D721Med (cell line): ENCODE data around the gene SUMF1.

Experiments
- DNase-seq: peaks from one replicate; pipeline ENCODE4 v3.0.0; 2011; ENCODE audit warnings: low spot score; ENCODE audit not compliant: insufficient read length
- FAIRE-seq: peaks from 2 replicates; lab custom pipeline; 2011; peaks lifted over from hg19 to GRCh38; lab: Jason Lieb, UNC
- CTCF ChIP-seq: IDR thresholded peaks from 2 replicates; pipeline ENCODE4 v1.5.1; 2012; ENCODE audit warnings: mild to moderate bottlenecking, control low read depth; ENCODE audit not compliant: insufficient read depth; ENCODE audit errors: missing control alignments

The SUMF1 gene

GRCh38 chr3:4340411-4341335 lies 126.4 kb downstream of the SUMF1 start:
- no peak for TF ChIP-seq CTCF
- FAIRE-seq: no peak
- no peak for DNase-seq

GRCh38 chr3:4340077-4340410 lies 127.0 kb downstream of the SUMF1 start:
- FAIRE-seq (no peak), DNase-seq (no peak)
- TF ChIP-seq CTCF: no peak

GRCh38 chr3:4338751-4339150 lies 128.3 kb downstream of the SUMF1 start:
- TF ChIP-seq CTCF: no peak
- DNase-seq (no peak), FAIRE-seq (no peak)

GRCh38 chr3:4336850-4337546 lies 130.1 kb downstream of the SUMF1 start:
- FAIRE-seq (no peak), DNase-seq (no peak)
- TF ChIP-seq CTCF: no peak

- FAIRE-seq (no peak), DNase-seq (no peak)
- TF ChIP-seq CTCF: no peak
These were observed 131.1 kb downstream of the SUMF1 start for GRCh38 chr3:4335840-4336562.

- no peak for FAIRE-seq
- TF ChIP-seq CTCF: no peak
- DNase-seq: no peak
These were observed 132.5 kb downstream of the SUMF1 start for GRCh38 chr3:4334548-4334947.
